ENCODE data around the gene CTSD. TPM values are rescaled to one million over a fixed set of nuclear protein-coding genes. Genes with fewer than 3 reads are reported as not detected.

The CTSD gene
- total and polyA plus RNA-seq, 9 donors: 89.0 to 545 (median 191) TPM

DNA sequence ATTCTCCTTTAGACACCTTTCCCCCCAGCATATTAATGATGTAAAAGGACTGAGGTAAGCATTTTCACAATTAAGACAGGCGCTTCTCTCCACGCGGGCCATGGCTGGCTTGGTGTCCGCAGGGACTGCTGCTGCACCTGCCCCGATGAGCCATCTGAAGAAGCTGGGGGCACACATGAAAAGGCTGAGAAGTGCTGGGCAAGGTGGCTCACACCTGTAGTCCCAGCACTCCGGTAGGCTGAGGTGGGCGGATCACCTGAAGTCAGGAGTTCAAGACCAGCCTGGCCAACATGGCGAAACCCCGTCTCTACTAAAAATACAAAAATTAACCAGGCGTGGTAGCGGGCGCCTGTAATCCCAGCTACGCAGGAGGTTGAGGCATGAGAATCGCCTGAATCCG, 45.4 kb downstream of the CTSD start:
- WGBS, 3 donors: 90 to 92% (median 91%) methylated on average over 15 of the region's 15 CpGs
- H3K27me3 ChIP-seq: no peaks in the 10 kb centered on the region
- no peaks in the 10 kb centered on the region for H3K9me3 ChIP-seq
- no peak overlapping the region for H3K4me3 ChIP-seq
- no peaks in the 10 kb centered on the region for H3K36me3 ChIP-seq
- intact Hi-C loops (cut with DNase I): no loop called here
- TF ChIP-seq EP300 (IDR thresholded peaks at IDR 0.05): no peak
- no peak overlapping the region for H3K27ac ChIP-seq
- no peak for DNase-seq
- H3K4me1 ChIP-seq (ENCODE audit: insufficient read depth): no peaks in the 10 kb centered on the region

GRCh38 chr11:1717745-1718144, 46.0 kb downstream of the CTSD start:
- TF ChIP-seq POLR2A (IDR thresholded peaks at IDR 0.05) (no peak), EP300 (IDR thresholded peaks at IDR 0.05) (no peak)
- TF ChIP-seq, protein P1, sequence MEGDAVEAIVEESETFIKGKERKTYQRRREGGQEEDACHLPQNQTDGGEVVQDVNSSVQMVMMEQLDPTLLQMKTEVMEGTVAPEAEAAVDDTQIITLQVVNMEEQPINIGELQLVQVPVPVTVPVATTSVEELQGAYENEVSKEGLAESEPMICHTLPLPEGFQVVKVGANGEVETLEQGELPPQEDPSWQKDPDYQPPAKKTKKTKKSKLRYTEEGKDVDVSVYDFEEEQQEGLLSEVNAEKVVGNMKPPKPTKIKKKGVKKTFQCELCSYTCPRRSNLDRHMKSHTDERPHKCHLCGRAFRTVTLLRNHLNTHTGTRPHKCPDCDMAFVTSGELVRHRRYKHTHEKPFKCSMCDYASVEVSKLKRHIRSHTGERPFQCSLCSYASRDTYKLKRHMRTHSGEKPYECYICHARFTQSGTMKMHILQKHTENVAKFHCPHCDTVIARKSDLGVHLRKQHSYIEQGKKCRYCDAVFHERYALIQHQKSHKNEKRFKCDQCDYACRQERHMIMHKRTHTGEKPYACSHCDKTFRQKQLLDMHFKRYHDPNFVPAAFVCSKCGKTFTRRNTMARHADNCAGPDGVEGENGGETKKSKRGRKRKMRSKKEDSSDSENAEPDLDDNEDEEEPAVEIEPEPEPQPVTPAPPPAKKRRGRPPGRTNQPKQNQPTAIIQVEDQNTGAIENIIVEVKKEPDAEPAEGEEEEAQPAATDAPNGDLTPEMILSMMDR (IDR thresholded peaks at IDR 0.05): no peak
- Histone ChIP-seq H3K27ac (no peak overlapping the region), H3K9me3 (no peaks in the 10 kb centered on the region), H3K4me1 (ENCODE audit: insufficient read depth) (no peaks in the 10 kb centered on the region), H3K27me3 (no peaks in the 10 kb centered on the region), H3K36me3 (no peaks in the 10 kb centered on the region), H3K4me3 (no peak overlapping the region)
- intact Hi-C loops (cut with DNase I): no loop called here
- no peak for DNase-seq
- WGBS, 3 donors: 52 to 70% (median 57%) methylated on average over 8 of the region's 8 CpGs

- no peaks in the 10 kb centered on the region for H3K27me3 ChIP-seq
- H3K27ac ChIP-seq: no peak overlapping the region
- WGBS, 3 donors: 76 to 84% (median 82%) methylated on average over 24 of the region's 24 CpGs
- DNase-seq: no peak
- intact Hi-C loops (cut with DNase I): no loop called here
- no peaks in the 10 kb centered on the region for H3K36me3 ChIP-seq
- no peak overlapping the region for H3K4me3 ChIP-seq
- no peaks in the 10 kb centered on the region for H3K9me3 ChIP-seq
- TF ChIP-seq EP300 (IDR thresholded peaks at IDR 0.05) (no peak), POLR2A (IDR thresholded peaks at IDR 0.05) (no peak)
- TF ChIP-seq, protein P1 (IDR thresholded peaks at IDR 0.05): no peak
- no peaks in the 10 kb centered on the region for H3K4me1 ChIP-seq (ENCODE audit: insufficient read depth)
Measured at GRCh38 chr11:1714908-1715885, 48.5 kb downstream of the CTSD start.

DNA sequence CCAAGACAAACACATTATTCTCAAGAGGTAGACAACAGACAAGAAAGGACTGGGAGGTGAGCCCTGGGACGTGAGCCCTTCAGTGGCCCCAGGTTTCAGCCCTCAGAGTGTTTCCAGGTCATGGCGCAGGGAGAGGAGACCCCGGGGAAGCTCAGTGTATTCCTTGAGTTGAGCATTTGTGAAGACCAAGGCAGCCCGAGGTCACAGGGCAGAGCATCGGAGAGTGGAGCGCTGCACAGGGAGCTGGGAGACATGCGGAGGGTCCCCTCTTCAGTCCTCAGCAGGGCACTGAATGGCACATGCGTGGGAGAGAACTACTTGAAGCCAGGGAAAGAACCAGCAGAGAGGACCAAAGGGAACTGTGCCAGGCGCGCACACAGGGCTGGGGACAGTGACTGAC, 55.0 kb downstream of the CTSD start:
- intact Hi-C loops (cut with DNase I): no loop called here
- Histone ChIP-seq H3K4me1 (ENCODE audit: insufficient read depth) (no peaks in the 10 kb centered on the region), H3K27ac (no peak overlapping the region), H3K36me3 (no peaks in the 10 kb centered on the region), H3K9me3 (no peaks in the 10 kb centered on the region), H3K27me3 (no peaks in the 10 kb centered on the region), H3K4me3 (no peak overlapping the region)
- WGBS, 3 donors: 85 to 89% (median 87%) methylated on average over 10 of the region's 10 CpGs
- no peak for DNase-seq
- TF ChIP-seq, protein P1 (IDR thresholded peaks at IDR 0.05): no peak
- TF ChIP-seq POLR2A (IDR thresholded peaks at IDR 0.05): no peak
- no peak for TF ChIP-seq EP300 (IDR thresholded peaks at IDR 0.05)

- H3K4me3 ChIP-seq: no peak overlapping the region
- H3K9me3 ChIP-seq: no peaks in the 10 kb centered on the region
- TF ChIP-seq EP300 (IDR thresholded peaks at IDR 0.05) (no peak), POLR2A (IDR thresholded peaks at IDR 0.05) (no peak)
- TF ChIP-seq, protein P1 (IDR thresholded peaks at IDR 0.05): no peak
- no peak overlapping the region for H3K27ac ChIP-seq
- no peaks in the 10 kb centered on the region for H3K36me3 ChIP-seq
- intact Hi-C loops (cut with DNase I): no loop called here
- no peaks in the 10 kb centered on the region for H3K27me3 ChIP-seq
- WGBS, 3 donors: 14 to 36% (median 36%) methylated on average over 4 of the region's 4 CpGs
- H3K4me1 ChIP-seq (ENCODE audit: insufficient read depth): no peaks in the 10 kb centered on the region
- DNase-seq: no peak
Measured at GRCh38 chr11:1707751-1708150, 56.0 kb downstream of the CTSD start.
